ENCODE results near the gene SS18. TPM values are rescaled to one million over a fixed set of nuclear protein-coding genes. Genes with fewer than 3 reads are reported as not detected.

The SS18 gene, protein sequence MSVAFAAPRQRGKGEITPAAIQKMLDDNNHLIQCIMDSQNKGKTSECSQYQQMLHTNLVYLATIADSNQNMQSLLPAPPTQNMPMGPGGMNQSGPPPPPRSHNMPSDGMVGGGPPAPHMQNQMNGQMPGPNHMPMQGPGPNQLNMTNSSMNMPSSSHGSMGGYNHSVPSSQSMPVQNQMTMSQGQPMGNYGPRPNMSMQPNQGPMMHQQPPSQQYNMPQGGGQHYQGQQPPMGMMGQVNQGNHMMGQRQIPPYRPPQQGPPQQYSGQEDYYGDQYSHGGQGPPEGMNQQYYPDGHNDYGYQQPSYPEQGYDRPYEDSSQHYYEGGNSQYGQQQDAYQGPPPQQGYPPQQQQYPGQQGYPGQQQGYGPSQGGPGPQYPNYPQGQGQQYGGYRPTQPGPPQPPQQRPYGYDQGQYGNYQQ
- 86.8 and 103 TPM in 2 replicates for total RNA-seq

DNA sequence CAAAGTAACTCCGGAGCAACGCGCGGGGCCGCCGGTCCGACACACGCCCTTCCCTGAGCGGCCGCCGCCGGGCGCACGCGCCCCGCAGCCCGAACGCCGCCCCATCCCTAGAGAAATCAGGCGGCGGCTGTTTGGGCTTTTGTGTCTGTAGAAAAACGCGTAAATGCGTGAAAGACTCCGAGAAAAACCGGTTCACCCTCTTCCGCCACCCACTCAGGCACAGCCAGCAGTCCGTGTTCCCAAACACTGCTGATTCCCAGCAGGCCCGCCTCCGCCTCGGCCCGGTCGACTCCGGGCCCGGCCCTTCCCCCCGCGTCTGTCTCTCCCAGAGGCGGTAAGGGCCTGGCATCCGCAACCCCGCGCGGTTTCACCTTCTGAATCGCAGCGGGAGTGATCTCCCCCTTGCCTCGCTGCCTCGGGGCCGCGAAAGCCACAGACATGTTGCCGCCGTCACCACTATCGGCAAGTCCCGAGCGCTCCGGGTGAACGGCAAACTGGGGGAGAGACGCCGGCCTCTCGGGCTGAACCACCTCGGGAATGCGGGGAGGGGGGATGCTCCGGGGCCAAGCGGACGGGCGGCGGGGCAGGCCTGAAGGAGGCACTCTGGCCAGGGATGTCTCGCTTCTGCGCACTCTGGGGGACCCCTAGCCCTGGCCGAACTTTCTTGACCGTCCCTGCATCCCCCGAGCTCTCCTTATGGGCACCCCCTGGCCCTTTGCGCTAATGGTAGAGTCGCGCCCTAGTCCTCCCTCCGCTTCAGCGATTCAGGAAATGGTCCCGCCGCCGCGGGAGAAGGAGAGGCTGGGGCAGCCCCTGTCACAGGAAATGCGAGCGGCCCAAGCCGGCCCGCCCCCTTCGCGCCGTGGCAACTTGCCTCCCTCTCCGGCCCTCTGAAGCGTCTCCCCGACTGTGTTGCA lies at the start of gene SS18:
Gene SS18 (minus strand): TSS at position 484 of the 917 bp plus-strand sequence. CDS start 44 bp downstream, at position 440.

DNA sequence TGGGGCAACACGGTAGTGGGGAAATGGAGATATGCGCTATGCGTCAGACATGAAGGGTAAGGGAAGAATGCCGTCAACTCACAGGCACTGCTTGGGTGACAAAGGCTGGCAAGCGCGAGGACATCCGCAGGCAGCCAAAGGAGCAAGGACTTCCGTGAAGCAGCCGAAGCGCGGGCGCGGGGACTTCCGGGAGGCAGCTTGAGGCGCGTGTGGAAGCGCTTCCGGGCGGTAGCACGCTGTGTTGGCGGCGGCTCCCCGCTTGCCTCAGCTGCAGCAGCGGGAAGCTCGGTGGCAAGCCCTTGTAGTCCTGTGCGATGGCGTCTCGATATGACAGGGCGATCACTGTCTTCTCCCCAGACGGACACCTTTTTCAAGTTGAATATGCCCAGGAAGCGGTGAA lies 43.2 kb upstream of the SS18 start, which contains the start of gene PSMA8:
Gene PSMA8 (plus strand): TSS at position 218 of the 400 bp plus-strand sequence. CDS start 97 bp downstream, at position 315.

Other genes starting within 250 kb of the SS18 start
- not detected in 2 replicates for gene PSMA8, start 43.3 kb upstream of the SS18 start, total RNA-seq
- 1.9 and 3.5 TPM in 2 replicates for gene TAF4B, start 135.8 kb upstream of the SS18 start, total RNA-seq